Caco-2 (cell line): ENCODE measurements around the gene POLA1. TPM values are rescaled to one million over a fixed set of nuclear protein-coding genes. Genes with fewer than 3 reads are reported as not detected.
A peak's percentile ranks its signal among the peaks of the same experiment; 100 is the strongest.

Experiments
- BruUV-seq: library from RNA; stranded (reverse); fragments of 400-500 nt; replicated peaks from 2 replicates; lab custom pipeline; 2021; lab: Mats Ljungman, UMichigan
- CTCF ChIA-PET: fragments of 300-600 bp; sonication (Branson Sonifier 250); formaldehyde crosslinking; loops from one replicate; lab custom pipeline; 2022; ENCODE audit warnings: antibody characterized with exemption; lab: Charles Lee
- POLR2A ChIA-PET: fragments of 300-600 bp; sonication (Branson Sonifier 250); formaldehyde crosslinking; loops from one replicate; lab custom pipeline; 2022; ENCODE audit warnings: antibody characterized with exemption; lab: Charles Lee
- DNase-seq, 2 experiments: peaks; one replicate each; pipeline versions ENCODE4 v3.0.0 to v3.0.0-alpha.2; 2020 to 2022
- H3K27me3 ChIP-seq: replicated peaks from 2 replicates; pipeline ENCODE4 v1.6.0; 2011; ENCODE audit warnings: low read length; ENCODE audit not compliant: control insufficient read depth, insufficient read depth
- H3K36me3 ChIP-seq: 2 replicates; pipeline ENCODE4 v1.5.1; 2011; ENCODE audit warnings: low read length; ENCODE audit not compliant: control insufficient read depth, insufficient read depth
- H3K4me1 ChIP-seq: fragments of 250-450 bp; sonication (Bioruptor Pico); 2 replicates; pipeline ENCODE4 v1.5.1; 2020; ENCODE audit warnings: mild to moderate bottlenecking
- H3K4me3 ChIP-seq: 2 replicates; pipeline ENCODE4 v1.5.1; 2011; ENCODE audit warnings: low read depth, mild to moderate bottlenecking, control low read depth, low read length
- H3K9me3 ChIP-seq: fragments of 250-450 bp; sonication (Bioruptor Pico); 2 replicates; pipeline ENCODE4 v1.5.1; 2020; ENCODE audit warnings: mild to moderate bottlenecking, moderate library complexity
- H3K27ac Mint-ChIP-seq: one replicate; pipeline ENCODE4 v1.8.0; 2022; ENCODE audit warnings: mixed read lengths; ENCODE audit not compliant: unreplicated experiment
- H3K27me3 Mint-ChIP-seq: one replicate; pipeline ENCODE4 v1.8.0; 2022; ENCODE audit warnings: mixed read lengths; ENCODE audit not compliant: insufficient read depth, unreplicated experiment
- H3K36me3 Mint-ChIP-seq: one replicate; pipeline ENCODE4 v1.8.0; 2022; ENCODE audit warnings: mild to moderate bottlenecking, mixed read lengths; ENCODE audit not compliant: insufficient read depth, unreplicated experiment
- H3K4me1 Mint-ChIP-seq: one replicate; pipeline ENCODE4 v1.8.0; 2022; ENCODE audit warnings: low read depth, mixed read lengths; ENCODE audit not compliant: unreplicated experiment
- H3K4me3 Mint-ChIP-seq: one replicate; pipeline ENCODE4 v1.8.0; 2022; ENCODE audit warnings: mild to moderate bottlenecking, moderate library complexity, mixed read lengths; ENCODE audit not compliant: unreplicated experiment
- H3K9me3 Mint-ChIP-seq: one replicate; pipeline ENCODE4 v1.8.0; 2022; ENCODE audit warnings: mixed read lengths; ENCODE audit not compliant: unreplicated experiment
- CTCF ChIP-seq, 2 experiments: fragments of 200-600 bp in 1 of 2; IDR thresholded peaks; 1 replicate in 1 of 2; 2 replicates in 1 of 2; pipeline versions ENCODE4 v1.5.1 to v1.8.0; 2011 to 2022; ENCODE audit warnings: antibody characterized with exemption in 1 of 2, control low read depth in 1 of 2, inconsistent platforms in 1 of 2, low read depth in 1 of 2, low read length in 1 of 2, mild to moderate bottlenecking in 1 of 2, moderate library complexity in 1 of 2; ENCODE audit not compliant: insufficient read depth in 1 of 2, severe bottlenecking in 1 of 2, unreplicated experiment in 1 of 2
- intact Hi-C: fragments of 100-400 bp; cut with micrococcal nuclease; formaldehyde crosslinking; loops from one replicate; pipeline ENCODE4 v1.10.0; 2022; ENCODE audit not compliant: unreplicated experiment
- total RNA-seq: library from RNA; stranded (reverse); gene quantifications from 2 replicates; pipeline ENCODE4 v1.2.3, GENCODE V29; 2022

Gene POLA1
- total RNA-seq, 1 experiment from 2014 or later: 23.5 TPM

DNA sequence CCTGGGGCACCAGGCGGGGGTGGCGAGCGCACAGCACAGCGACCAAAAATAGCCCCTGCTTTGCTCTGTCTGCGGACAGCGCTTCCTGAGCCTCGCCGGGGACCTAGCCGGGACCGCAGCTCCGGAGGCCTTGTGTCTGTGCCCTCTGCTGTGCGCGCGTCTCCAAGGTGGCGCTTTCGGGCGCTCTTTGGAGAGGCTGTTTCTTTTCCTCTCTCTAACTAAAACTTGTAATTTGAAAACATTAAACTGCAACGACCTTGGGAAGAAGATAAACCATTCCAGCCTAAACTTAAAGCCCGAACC, 318.7 kb downstream of the POLA1 start:
- CTCF ChIA-PET: no interaction called here
- no peak overlapping the region for H3K4me3 Mint-ChIP-seq
- no peak overlapping the region for H3K4me3 ChIP-seq
- no peaks in the 10 kb centered on the region for H3K9me3 Mint-ChIP-seq
- H3K36me3 Mint-ChIP-seq: peaks cover 1% of the 10 kb centered on the region
- BruUV-seq: no TSS peak
- H3K27me3 Mint-ChIP-seq: peaks cover 11% of the 10 kb centered on the region
- H3K9me3 ChIP-seq: no peaks in the 10 kb centered on the region
- no peaks in the 10 kb centered on the region for H3K4me1 ChIP-seq
- H3K27me3 ChIP-seq: no peaks in the 10 kb centered on the region
- no peaks in the 10 kb centered on the region for H3K36me3 ChIP-seq
- DNase-seq: no peak
- no peak overlapping the region for H3K27ac Mint-ChIP-seq
- H3K4me1 Mint-ChIP-seq: no peaks in the 10 kb centered on the region
- no peak for TF ChIP-seq CTCF (IDR thresholded peaks at IDR 0.05; ENCODE audit: insufficient read depth in 1 of 2, low read depth in 1 of 2, low read length in 1 of 2, severe bottlenecking in 1 of 2, unreplicated experiment in 1 of 2)
- intact Hi-C loops: no loop called here
- POLR2A ChIA-PET: no interaction called here

GRCh38 chrX:25012793-25013631, 319.3 kb downstream of the POLA1 start:
- Histone ChIP-seq H3K4me1 (no peaks in the 10 kb centered on the region), H3K9me3 (no peaks in the 10 kb centered on the region), H3K36me3 (no peaks in the 10 kb centered on the region), H3K4me3 (peak overlapping the region; percentile 37), H3K27me3 (no peaks in the 10 kb centered on the region)
- intact Hi-C loops: no loop called here
- Mint-ChIP-seq H3K4me1 (no peaks in the 10 kb centered on the region), H3K4me3 (peak overlapping the region; percentile 74), H3K9me3 (no peaks in the 10 kb centered on the region), H3K27ac (no peak overlapping the region), H3K36me3 (peaks cover 6% of the 10 kb centered on the region), H3K27me3 (peaks cover 11% of the 10 kb centered on the region)
- DNase-seq: peak in 1 of 2 experiments; percentile 27
- no TSS peak for BruUV-seq
- ChIA-PET POLR2A (no interaction called here), CTCF (no interaction called here)
- no peak for TF ChIP-seq CTCF (IDR thresholded peaks at IDR 0.05; ENCODE audit: insufficient read depth in 1 of 2, low read depth in 1 of 2, low read length in 1 of 2, severe bottlenecking in 1 of 2, unreplicated experiment in 1 of 2)

- ChIA-PET POLR2A (no interaction called here), CTCF (no interaction called here)
- H3K27me3 ChIP-seq: no peaks in the 10 kb centered on the region
- no peaks in the 10 kb centered on the region for H3K9me3 ChIP-seq
- no peaks in the 10 kb centered on the region for H3K36me3 ChIP-seq
- no TSS peak for BruUV-seq
- no peak for DNase-seq
- intact Hi-C loops: no loop called here
- Mint-ChIP-seq H3K36me3 (peaks cover 6% of the 10 kb centered on the region), H3K4me1 (no peaks in the 10 kb centered on the region), H3K9me3 (no peaks in the 10 kb centered on the region), H3K27ac (no peak overlapping the region), H3K27me3 (peaks cover 12% of the 10 kb centered on the region), H3K4me3 (peak overlapping the region; percentile 71)
- TF ChIP-seq CTCF (IDR thresholded peaks at IDR 0.05; ENCODE audit: insufficient read depth in 1 of 2, low read depth in 1 of 2, low read length in 1 of 2, severe bottlenecking in 1 of 2, unreplicated experiment in 1 of 2): no peak
- H3K4me1 ChIP-seq: no peaks in the 10 kb centered on the region
- H3K4me3 ChIP-seq: no peak overlapping the region
These were observed 320.1 kb downstream of the POLA1 start for GRCh38 chrX:25013632-25014365.
